ENCODE measurements around the gene CFAP299. TPM values are rescaled to one million over a fixed set of nuclear protein-coding genes. Genes with fewer than 3 reads are reported as not detected.

CFAP299 gene
- total RNA-seq, 1 donor from 2014 or later = not detected

DNA sequence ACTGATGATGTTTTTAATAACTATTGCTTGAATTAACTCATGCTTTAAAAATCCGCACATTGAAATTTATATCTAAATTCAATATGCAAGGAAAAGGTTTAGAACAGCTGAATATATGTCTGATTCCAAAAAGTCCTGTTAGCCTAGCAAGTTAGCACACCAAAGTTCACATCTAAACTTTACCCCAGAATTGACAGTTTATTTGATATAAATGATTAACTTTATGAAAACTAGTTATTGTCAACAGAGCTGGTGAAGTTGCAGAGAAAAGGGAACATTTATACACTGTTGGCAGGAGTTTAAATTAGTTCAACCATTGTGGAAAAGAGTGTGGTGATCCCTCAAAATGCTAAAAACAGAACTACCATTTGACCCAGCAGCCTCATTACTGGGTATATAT is 574.4 kb downstream of the CFAP299 start:
- peaks cover 7% of the 10 kb centered on the region for H3K9me3 Mint-ChIP-seq (ENCODE audit: unreplicated experiment)
- no peaks in the 10 kb centered on the region for H3K36me3 Mint-ChIP-seq (ENCODE audit: unreplicated experiment)
- no peak overlapping the region for H3K4me3 Mint-ChIP-seq (ENCODE audit: unreplicated experiment)
- H3K4me1 Mint-ChIP-seq (ENCODE audit: unreplicated experiment) = no peaks in the 10 kb centered on the region
- H3K27me3 Mint-ChIP-seq (ENCODE audit: unreplicated experiment) = no peaks in the 10 kb centered on the region
- no peak for DNase-seq (ENCODE audit: extremely low spot score, unreplicated experiment)
- H3K27ac Mint-ChIP-seq (ENCODE audit: unreplicated experiment) = no peak overlapping the region
- TF ChIP-seq, protein P1, sequence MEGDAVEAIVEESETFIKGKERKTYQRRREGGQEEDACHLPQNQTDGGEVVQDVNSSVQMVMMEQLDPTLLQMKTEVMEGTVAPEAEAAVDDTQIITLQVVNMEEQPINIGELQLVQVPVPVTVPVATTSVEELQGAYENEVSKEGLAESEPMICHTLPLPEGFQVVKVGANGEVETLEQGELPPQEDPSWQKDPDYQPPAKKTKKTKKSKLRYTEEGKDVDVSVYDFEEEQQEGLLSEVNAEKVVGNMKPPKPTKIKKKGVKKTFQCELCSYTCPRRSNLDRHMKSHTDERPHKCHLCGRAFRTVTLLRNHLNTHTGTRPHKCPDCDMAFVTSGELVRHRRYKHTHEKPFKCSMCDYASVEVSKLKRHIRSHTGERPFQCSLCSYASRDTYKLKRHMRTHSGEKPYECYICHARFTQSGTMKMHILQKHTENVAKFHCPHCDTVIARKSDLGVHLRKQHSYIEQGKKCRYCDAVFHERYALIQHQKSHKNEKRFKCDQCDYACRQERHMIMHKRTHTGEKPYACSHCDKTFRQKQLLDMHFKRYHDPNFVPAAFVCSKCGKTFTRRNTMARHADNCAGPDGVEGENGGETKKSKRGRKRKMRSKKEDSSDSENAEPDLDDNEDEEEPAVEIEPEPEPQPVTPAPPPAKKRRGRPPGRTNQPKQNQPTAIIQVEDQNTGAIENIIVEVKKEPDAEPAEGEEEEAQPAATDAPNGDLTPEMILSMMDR (IDR thresholded peaks at IDR 0.05) = no peak

DNA sequence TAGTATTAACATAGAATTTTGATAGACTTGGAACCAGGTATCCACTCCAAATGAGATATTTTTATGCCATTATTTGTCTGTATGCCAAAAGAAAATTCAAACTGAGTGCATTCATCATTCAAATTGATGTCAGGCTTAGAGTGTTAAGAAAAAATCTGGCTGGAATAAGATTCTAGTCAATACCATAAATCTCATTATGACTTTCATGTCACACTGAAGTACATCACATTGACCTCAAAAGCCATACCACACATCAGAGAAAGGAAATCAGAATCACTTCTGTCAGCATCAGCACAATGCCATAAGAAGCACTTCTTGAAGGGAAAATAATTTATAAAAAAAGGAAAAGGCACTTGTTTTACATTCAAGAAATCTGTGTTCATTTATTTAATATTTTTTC is 575.9 kb downstream of the CFAP299 start:
- TF ChIP-seq, protein P1 (IDR thresholded peaks at IDR 0.05) = no peak
- H3K9me3 Mint-ChIP-seq (ENCODE audit: unreplicated experiment) = peaks cover 7% of the 10 kb centered on the region
- H3K27me3 Mint-ChIP-seq (ENCODE audit: unreplicated experiment) = no peaks in the 10 kb centered on the region
- no peaks in the 10 kb centered on the region for H3K4me1 Mint-ChIP-seq (ENCODE audit: unreplicated experiment)
- H3K36me3 Mint-ChIP-seq (ENCODE audit: unreplicated experiment) = no peaks in the 10 kb centered on the region
- DNase-seq (ENCODE audit: extremely low spot score, unreplicated experiment) = no peak
- no peak overlapping the region for H3K27ac Mint-ChIP-seq (ENCODE audit: unreplicated experiment)
- no peak overlapping the region for H3K4me3 Mint-ChIP-seq (ENCODE audit: unreplicated experiment)

DNA sequence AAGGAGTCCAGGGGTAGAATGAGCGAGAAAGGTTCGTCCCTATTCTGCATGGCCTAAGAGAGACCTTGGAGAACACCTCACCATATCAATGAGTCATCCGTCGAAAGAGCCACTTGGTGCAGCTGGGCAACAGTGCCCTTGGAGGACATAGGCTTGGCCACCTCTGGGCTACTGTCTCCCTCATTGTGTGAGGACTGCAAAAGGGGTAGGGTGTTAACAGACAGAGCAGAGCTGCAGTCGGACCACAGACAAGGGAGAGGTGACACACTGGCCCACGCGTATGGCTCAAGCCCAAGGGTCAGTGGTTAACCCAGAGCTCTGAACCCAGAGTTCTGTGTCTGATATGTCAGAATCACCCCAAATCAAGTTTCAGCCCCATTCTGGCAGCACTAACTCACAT is 576.8 kb downstream of the CFAP299 start:
- Mint-ChIP-seq H3K4me1 (ENCODE audit: unreplicated experiment) (no peaks in the 10 kb centered on the region), H3K36me3 (ENCODE audit: unreplicated experiment) (no peaks in the 10 kb centered on the region), H3K9me3 (ENCODE audit: unreplicated experiment) (peaks cover under 1% of the 10 kb centered on the region), H3K27me3 (ENCODE audit: unreplicated experiment) (no peaks in the 10 kb centered on the region), H3K27ac (ENCODE audit: unreplicated experiment) (no peak overlapping the region), H3K4me3 (ENCODE audit: unreplicated experiment) (no peak overlapping the region)
- TF ChIP-seq, protein P1 (IDR thresholded peaks at IDR 0.05) = no peak
- no peak for DNase-seq (ENCODE audit: extremely low spot score, unreplicated experiment)

DNA sequence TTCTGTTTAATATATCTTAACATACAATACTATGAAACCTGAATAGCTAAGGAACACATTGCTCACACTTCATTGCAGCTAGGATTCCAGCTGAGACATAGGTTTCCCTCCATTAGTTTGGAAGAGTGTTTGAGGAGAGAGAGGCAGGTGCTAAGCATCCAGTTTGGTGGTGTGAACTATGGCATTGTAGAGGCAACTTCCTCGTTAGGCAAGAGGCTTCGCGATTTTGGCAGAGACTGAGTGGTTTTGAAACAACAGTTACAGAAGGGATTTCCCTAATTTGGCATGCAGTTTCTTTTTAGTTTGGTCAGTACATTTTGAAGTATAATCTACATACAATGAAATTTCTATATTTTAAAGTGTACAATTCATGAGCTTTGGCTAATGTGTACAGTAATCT is 577.9 kb downstream of the CFAP299 start:
- Mint-ChIP-seq H3K27me3 (ENCODE audit: unreplicated experiment) (no peaks in the 10 kb centered on the region), H3K36me3 (ENCODE audit: unreplicated experiment) (no peaks in the 10 kb centered on the region), H3K4me1 (ENCODE audit: unreplicated experiment) (no peaks in the 10 kb centered on the region), H3K9me3 (ENCODE audit: unreplicated experiment) (no peaks in the 10 kb centered on the region), H3K27ac (ENCODE audit: unreplicated experiment) (no peak overlapping the region), H3K4me3 (ENCODE audit: unreplicated experiment) (no peak overlapping the region)
- DNase-seq (ENCODE audit: extremely low spot score, unreplicated experiment) = no peak
- TF ChIP-seq, protein P1 (IDR thresholded peaks at IDR 0.05) = no peak

DNA sequence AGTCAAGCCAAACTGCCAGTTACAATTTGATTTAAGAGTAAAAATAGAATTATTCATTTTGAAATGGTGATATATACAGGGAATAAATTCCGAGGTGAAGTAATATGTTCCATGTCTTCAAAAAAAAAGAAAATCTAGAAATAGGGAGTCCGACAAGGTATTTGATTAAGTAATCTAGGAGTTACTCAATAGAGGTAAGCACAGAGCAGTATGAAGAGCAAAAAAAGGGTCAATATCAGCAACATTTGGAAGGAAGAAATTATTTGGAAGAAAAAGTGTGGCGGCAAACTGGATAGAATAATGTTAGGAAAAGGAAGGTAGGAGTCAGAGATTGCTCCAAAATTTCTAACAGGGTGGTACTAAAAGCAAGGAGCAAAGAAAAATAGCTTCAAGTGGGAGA is 581.2 kb downstream of the CFAP299 start:
- H3K27me3 Mint-ChIP-seq (ENCODE audit: unreplicated experiment) = no peaks in the 10 kb centered on the region
- H3K4me1 Mint-ChIP-seq (ENCODE audit: unreplicated experiment) = no peaks in the 10 kb centered on the region
- DNase-seq (ENCODE audit: extremely low spot score, unreplicated experiment) = no peak
- H3K9me3 Mint-ChIP-seq (ENCODE audit: unreplicated experiment) = no peaks in the 10 kb centered on the region
- H3K4me3 Mint-ChIP-seq (ENCODE audit: unreplicated experiment) = no peak overlapping the region
- H3K27ac Mint-ChIP-seq (ENCODE audit: unreplicated experiment) = no peak overlapping the region
- no peaks in the 10 kb centered on the region for H3K36me3 Mint-ChIP-seq (ENCODE audit: unreplicated experiment)
- TF ChIP-seq, protein P1 (IDR thresholded peaks at IDR 0.05) = no peak
